ENCODE data around the gene BSND.
"Not testable (repeated sequence)": the region's sequence is repeated elsewhere in the genome, so short reads cannot be mapped to it uniquely, and the experiment has no call there.

The BSND gene

GRCh38 chr1:54953846-54954245 lies 44.9 kb upstream of the BSND start:
- no peak for DNase-seq (ENCODE audit: extremely low read depth, low read depth)
- no peak for TF ChIP-seq CTCF (IDR thresholded peaks at IDR 0.05; ENCODE audit: low read depth, low read length)

- DNase-seq (ENCODE audit: extremely low read depth, low read depth): no peak
- no peak for TF ChIP-seq CTCF (IDR thresholded peaks at IDR 0.05; ENCODE audit: low read depth, low read length)
These were observed 43.4 kb upstream of the BSND start for GRCh38 chr1:54955359-54955758.

GRCh38 chr1:54956726-54957125 lies 42.0 kb upstream of the BSND start:
- TF ChIP-seq CTCF (IDR thresholded peaks at IDR 0.05; ENCODE audit: low read depth, low read length): no peak
- no peak for DNase-seq (ENCODE audit: extremely low read depth, low read depth)

- DNase-seq (ENCODE audit: extremely low read depth, low read depth): no peak
- no peak for TF ChIP-seq CTCF (IDR thresholded peaks at IDR 0.05; ENCODE audit: low read depth, low read length)
These were observed 39.5 kb upstream of the BSND start for GRCh38 chr1:54959241-54959640.

- TF ChIP-seq CTCF (IDR thresholded peaks at IDR 0.05; ENCODE audit: low read depth, low read length): no peak
- DNase-seq (ENCODE audit: extremely low read depth, low read depth): no peak
These were observed 35.9 kb upstream of the BSND start for GRCh38 chr1:54962612-54963395.

- not testable (repeated sequence) for DNase-seq (ENCODE audit: extremely low read depth, low read depth)
These were observed 34.9 kb upstream of the BSND start for GRCh38 chr1:54963829-54964228.

- no peak for TF ChIP-seq CTCF (IDR thresholded peaks at IDR 0.05; ENCODE audit: low read depth, low read length)
- DNase-seq (ENCODE audit: extremely low read depth, low read depth): no peak
These were observed 33.0 kb upstream of the BSND start for GRCh38 chr1:54965624-54966340.

All from AG09319 (cell line).